Lung (tissue), 12 donors: Measurements from ENCODE around the gene OXT. TPM values are rescaled to one million over a fixed set of nuclear protein-coding genes. Genes with fewer than 3 reads are reported as not detected.

Source experiments
- ATAC-seq: fragments of 200-7000 bp; cut with Tn5 transposase; one replicate; pipeline ENCODE4 v1.9.1; 2020; ENCODE audit warnings: moderate number of reproducible peaks; ENCODE audit not compliant: insufficient read depth, low FRiP score
- DNase-seq, 3 donors: peaks; one replicate each; pipeline ENCODE4 v3.0.0-alpha.2; 2013 to 2017
- H3K27ac ChIP-seq, 2 donors: one replicate each; pipeline ENCODE4 v1.5.1; 2013; ENCODE audit warnings: mild to moderate bottlenecking in 2 of 2, moderate library complexity in 2 of 2, control low read depth in 1 of 2, inconsistent platforms in 1 of 2, low read depth in 1 of 2, low read length in 1 of 2
- H3K27me3 ChIP-seq, 3 donors: one replicate each; pipeline ENCODE4 v1.5.1; 2013; ENCODE audit warnings: low read length in 2 of 3; ENCODE audit not compliant: control insufficient read depth in 3 of 3, insufficient read depth in 3 of 3
- H3K36me3 ChIP-seq, 4 donors: one replicate each; pipeline ENCODE4 v1.5.1; 2013; ENCODE audit warnings: low read length in 4 of 4, mild to moderate bottlenecking in 1 of 4, moderate library complexity in 1 of 4; ENCODE audit not compliant: control insufficient read depth in 4 of 4, insufficient read depth in 4 of 4
- H3K4me1 ChIP-seq, 5 donors: one replicate each; pipeline ENCODE4 v1.5.1; 2013; ENCODE audit warnings: low read length in 5 of 5, mild to moderate bottlenecking in 2 of 5, moderate library complexity in 1 of 5; ENCODE audit not compliant: control insufficient read depth in 5 of 5, insufficient read depth in 5 of 5
- H3K4me3 ChIP-seq: one replicate; pipeline ENCODE4 v1.5.1; 2013; ENCODE audit warnings: mild to moderate bottlenecking, control low read depth, moderate library complexity
- H3K9ac ChIP-seq, 2 donors: one replicate each; pipeline ENCODE4 v1.5.1; 2013; ENCODE audit warnings: low read length in 2 of 2, control low read depth in 1 of 2; ENCODE audit not compliant: insufficient read depth in 1 of 2
- H3K9me3 ChIP-seq, 4 donors: one replicate each; pipeline ENCODE4 v1.5.1; 2013; ENCODE audit warnings: low read length in 3 of 4, mild to moderate bottlenecking in 1 of 4, moderate library complexity in 1 of 4; ENCODE audit not compliant: control insufficient read depth in 4 of 4, insufficient read depth in 3 of 4
- WGBS, 2 donors: extraction: QIAGEN DNeasy Blood & Tissue Kit; methylation state at CpG; one replicate each; pipeline ENCODE4 v1.1.7; 2013; 5-methylcytosine and 5-hydroxymethylcytosine counted together
- polyA plus RNA-seq, 2 donors: library from polyadenylated mRNA; stranded (reverse); fragments of 200-250 nt; gene quantifications; one replicate each; pipeline ENCODE4 v1.2.1, GENCODE V29; 2013
- total RNA-seq, 2 donors: library from RNA; depleted of rRNA in 1 of 2; stranded (reverse); fragments of >200 nt in 1 of 2; gene quantifications; one replicate each; pipeline ENCODE4 v1.2.1, GENCODE V29; 2014 to 2021
- TF ChIP-seq, protein P1 (sequence below): IDR thresholded peaks from 2 replicates; pipeline ENCODE4 v1.5.1; 2012; ENCODE audit warnings: mild to moderate bottlenecking; ENCODE audit errors: control extremely low read depth, extremely low read depth
- donor health status: control.
- donor health status: control.
- donor health status: Bipolar disorder and iron deficiency.
- donor health status: healthy.
- donor health status: DM: yes; HTN: yes; CAD: no.

Gene OXT
- total and polyA plus RNA-seq, 4 donors = not detected

DNA sequence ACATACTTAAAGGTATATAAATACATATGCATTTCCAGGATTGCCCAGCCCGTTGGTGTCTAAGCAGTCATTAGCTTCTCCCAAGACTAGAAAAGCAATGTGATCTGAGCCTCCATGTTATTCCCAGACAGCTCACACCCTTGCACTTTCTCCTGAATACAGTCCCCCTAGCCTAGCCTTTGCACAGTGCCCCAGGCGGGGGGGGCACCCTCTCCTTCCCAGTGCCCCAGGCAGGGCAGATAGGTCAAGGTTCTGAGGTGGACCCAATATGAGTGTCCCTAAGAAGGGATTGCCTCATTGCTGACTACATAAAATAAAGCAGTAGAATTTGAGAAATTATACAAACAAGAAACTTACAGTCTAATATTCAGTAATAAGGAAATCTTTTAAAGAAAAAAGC, 43.4 kb upstream of the OXT start:
- Histone ChIP-seq H3K4me1 (no peaks in the 10 kb centered on the region), H3K4me3 (no peak overlapping the region), H3K36me3 (peaks cover 22 to 52% (median 32%) of the 10 kb centered on the region in 4 donors), H3K9ac (no peak overlapping the region), H3K27ac (no peak overlapping the region), H3K9me3 (no peaks in the 10 kb centered on the region), H3K27me3 (no peaks in the 10 kb centered on the region)
- TF ChIP-seq, protein P1, sequence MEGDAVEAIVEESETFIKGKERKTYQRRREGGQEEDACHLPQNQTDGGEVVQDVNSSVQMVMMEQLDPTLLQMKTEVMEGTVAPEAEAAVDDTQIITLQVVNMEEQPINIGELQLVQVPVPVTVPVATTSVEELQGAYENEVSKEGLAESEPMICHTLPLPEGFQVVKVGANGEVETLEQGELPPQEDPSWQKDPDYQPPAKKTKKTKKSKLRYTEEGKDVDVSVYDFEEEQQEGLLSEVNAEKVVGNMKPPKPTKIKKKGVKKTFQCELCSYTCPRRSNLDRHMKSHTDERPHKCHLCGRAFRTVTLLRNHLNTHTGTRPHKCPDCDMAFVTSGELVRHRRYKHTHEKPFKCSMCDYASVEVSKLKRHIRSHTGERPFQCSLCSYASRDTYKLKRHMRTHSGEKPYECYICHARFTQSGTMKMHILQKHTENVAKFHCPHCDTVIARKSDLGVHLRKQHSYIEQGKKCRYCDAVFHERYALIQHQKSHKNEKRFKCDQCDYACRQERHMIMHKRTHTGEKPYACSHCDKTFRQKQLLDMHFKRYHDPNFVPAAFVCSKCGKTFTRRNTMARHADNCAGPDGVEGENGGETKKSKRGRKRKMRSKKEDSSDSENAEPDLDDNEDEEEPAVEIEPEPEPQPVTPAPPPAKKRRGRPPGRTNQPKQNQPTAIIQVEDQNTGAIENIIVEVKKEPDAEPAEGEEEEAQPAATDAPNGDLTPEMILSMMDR = no peak
- DNase-seq (no peak), ATAC-seq (no peak)
- WGBS, 2 donors = 77 to 83% methylated on average over 2 of the region's 2 CpGs

DNA sequence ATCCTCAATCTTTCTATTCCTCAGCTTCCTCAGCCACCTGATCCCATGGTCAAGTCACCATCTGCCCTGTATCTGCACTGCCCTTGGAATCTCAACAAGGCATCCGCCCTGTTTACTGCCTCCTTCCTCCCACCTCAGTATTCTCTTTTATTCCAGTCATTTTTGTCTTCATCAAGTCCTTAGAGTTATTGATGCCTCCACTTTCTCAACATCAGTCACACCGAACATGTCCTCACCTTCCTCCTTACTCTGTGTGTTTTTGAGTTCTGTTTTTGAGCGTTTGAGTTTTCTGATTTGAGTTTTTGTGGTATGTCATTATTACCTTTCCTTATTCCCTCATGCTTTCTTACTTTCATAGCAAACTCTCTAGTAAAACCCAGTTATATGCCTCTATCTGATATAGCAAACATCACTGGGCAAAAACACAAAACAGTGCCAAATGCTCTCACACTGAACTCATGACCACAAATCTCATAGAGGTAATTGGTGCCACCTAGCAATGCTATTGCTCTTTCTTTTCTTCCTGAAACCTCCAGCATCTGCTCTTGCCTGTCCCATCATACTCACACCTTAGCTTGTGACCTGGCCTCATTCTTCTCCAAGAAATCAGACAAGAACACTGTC, 39.8 kb upstream of the OXT start:
- Histone ChIP-seq H3K27ac (no peak overlapping the region), H3K36me3 (peaks cover 19 to 55% (median 39%) of the 10 kb centered on the region in 4 donors), H3K9me3 (no peaks in the 10 kb centered on the region), H3K4me1 (no peaks in the 10 kb centered on the region), H3K27me3 (no peaks in the 10 kb centered on the region), H3K9ac (no peak overlapping the region), H3K4me3 (no peak overlapping the region)
- no peak for DNase-seq
- TF ChIP-seq, protein P1 = no peak
- 93 to 95% methylated on average over 3 of the region's 3 CpGs for WGBS, 2 donors
- no peak for ATAC-seq

DNA sequence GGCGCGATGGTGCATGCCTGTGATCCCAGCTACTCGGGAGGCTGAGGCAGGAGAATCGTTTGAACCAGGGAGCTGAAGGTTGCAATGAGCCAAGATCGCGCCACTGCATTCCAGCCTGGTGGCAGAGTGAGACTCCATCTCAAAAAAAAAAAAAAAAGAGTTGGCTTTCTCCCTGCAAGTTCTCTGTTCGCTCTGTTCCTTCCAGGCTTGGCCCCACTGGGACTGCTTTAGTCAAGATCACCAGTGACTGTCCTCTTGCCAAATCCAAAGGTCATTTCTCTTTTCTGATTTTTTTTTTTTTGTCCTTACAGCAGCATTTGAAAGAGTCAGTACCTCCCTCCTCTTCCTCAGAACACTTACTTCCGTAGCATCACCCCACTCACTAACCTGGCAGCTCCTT, 38.8 kb upstream of the OXT start:
- no peak for ATAC-seq
- Histone ChIP-seq H3K27me3 (no peaks in the 10 kb centered on the region), H3K9me3 (no peaks in the 10 kb centered on the region), H3K27ac (no peak overlapping the region), H3K4me1 (no peaks in the 10 kb centered on the region), H3K4me3 (no peak overlapping the region), H3K36me3 (peaks cover 21 to 55% (median 42%) of the 10 kb centered on the region in 4 donors), H3K9ac (no peak overlapping the region)
- TF ChIP-seq, protein P1 = no peak
- 93% methylated on average over 8 of the region's 8 CpGs for WGBS, 2 donors
- DNase-seq = no peak

DNA sequence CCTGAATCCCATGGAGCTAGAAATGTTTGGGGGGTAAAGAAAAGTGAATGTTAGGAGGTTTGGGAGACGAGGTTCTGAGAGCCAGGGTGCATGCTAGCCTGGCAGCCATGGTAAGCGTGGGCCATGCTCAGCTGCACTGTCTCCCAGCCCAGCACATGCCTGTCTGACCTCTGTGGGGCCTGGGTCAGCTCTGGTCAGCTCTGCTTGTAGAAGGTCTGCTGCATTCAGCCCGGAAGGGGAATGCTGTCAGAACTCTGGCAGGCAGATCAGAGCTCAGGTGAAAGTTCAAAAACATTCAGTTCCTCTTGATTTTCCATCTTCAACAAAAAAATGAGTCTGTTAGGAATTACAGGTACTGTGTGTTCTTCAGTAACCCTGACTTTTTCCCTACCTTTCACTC, 33.8 kb upstream of the OXT start:
- ATAC-seq = no peak
- DNase-seq = no peak
- H3K4me3 ChIP-seq = no peak overlapping the region
- 92 to 93% methylated on average over 3 of the region's 3 CpGs for WGBS, 2 donors
- H3K36me3 ChIP-seq = peaks cover 14 to 55% (median 44%) of the 10 kb centered on the region in 4 donors
- H3K9ac ChIP-seq = no peak overlapping the region
- TF ChIP-seq, protein P1 = no peak
- H3K27ac ChIP-seq = no peak overlapping the region
- no peaks in the 10 kb centered on the region for H3K9me3 ChIP-seq
- H3K27me3 ChIP-seq = no peaks in the 10 kb centered on the region
- H3K4me1 ChIP-seq = peaks cover 0 to 12% (median 9%) of the 10 kb centered on the region in 5 donors
